GM19025 (cell line): ENCODE results near the gene RIBC1.
"Not testable (repeated sequence)": the region's sequence is repeated elsewhere in the genome, so short reads cannot be mapped to it uniquely, and the experiment has no call there.

ENCODE experiments used
- ATAC-seq: cut with Tn5 transposase; IDR thresholded peaks from one replicate; pipeline ENCODE4 v1.9.1; 2021; ENCODE audit warnings: mild to moderate bottlenecking, low read depth, moderate library complexity; ENCODE audit not compliant: unreplicated experiment

The RIBC1 gene

DNA sequence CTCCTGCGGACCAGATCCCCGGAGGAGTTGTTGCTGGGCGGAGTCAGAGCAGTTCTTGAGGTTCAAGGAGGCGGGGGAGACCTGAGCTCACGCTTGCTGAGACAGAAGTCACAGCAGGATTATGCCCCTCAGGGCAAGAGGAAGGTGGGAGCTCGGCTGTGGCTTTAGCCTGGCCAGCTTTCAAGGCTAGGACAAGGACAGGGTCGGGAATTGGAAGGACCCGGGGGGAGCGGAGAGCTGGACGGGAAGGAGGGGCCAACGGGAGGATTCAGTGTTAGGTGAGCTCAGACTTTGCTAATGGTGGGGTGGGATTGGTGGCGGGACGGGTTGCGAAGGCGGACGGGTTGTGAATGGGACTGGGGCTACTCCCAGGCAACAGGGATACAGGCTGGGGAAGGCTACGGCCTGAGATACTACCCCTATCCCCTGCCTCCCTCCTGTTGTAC lies at the start of gene RIBC1:
Gene RIBC1 (plus strand): TSS at position 13 of the 446 bp plus-strand sequence. CDS start 3,404 bp downstream, outside the sequence.
- no peak for ATAC-seq

DNA sequence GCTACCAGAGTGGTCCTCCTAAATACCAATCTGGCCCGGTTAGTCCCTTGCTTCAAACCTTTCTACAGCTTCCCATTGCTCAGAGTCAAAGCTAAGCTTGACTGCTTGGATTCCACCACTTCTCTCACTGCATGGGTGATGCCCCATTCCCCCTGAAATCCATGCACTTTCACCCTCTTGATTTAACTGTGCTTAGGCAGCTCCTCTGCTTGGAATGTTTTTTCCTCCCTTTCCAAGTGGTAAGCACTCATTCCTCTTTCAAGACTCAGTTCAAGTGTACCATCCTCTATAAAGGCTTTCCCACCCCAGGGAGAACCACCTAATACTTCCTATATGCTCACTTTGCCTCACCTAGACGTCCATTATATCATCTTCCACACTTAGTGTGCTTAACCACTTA lies 49.4 kb upstream of the RIBC1 start:
- no peak for ATAC-seq

DNA sequence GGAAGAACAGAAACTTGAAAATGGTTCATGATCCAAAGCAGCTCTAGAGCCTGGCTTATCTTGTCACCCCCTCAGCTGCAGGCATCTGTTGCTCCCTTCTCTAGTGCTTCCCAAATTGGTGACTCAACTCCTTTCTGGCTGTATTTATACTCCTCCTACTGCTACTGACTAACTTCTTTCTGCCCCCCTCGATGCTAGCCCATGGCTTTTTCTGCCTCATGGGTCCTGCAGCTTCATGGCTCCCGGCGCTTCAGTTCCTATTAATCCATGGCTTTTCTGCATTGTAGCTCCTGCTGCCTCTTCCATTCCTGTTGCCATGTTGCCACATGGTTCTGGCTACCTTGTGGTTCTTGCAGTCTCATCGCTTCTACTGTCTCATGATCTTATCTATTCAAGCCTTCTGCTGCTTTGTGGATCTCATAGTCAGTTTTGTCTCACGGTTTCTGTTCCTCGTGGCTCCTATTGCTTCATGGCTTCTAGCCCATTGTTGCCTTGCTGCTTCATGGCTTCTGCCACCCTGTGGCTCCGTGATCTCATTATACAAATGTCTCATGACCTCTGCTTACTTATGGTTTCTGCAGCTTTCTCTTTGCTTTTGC lies 48.4 kb upstream of the RIBC1 start:
- ATAC-seq = no peak

DNA sequence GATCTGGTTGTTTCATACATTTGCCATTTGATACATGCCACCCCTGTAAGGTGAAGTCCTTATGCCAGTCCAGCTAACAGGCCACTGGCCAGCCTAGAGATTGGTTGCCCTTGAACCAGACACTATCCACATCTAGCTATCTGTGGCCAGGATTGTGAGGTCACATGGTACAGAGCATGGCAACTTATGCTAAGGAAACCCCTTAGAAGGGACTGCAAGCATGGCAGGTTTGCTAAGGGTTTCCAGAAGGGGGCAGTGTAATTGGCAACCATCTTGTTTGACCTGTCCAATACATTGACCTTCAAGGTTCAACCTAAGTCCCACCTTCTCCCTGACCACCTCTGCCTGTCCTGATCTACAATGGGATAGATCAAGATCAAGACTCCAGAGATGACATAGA lies 47.8 kb upstream of the RIBC1 start:
- no peak for ATAC-seq

- ATAC-seq = no peak
Measured at GRCh38 chrX:53376888-53377287, 45.8 kb upstream of the RIBC1 start.

DNA sequence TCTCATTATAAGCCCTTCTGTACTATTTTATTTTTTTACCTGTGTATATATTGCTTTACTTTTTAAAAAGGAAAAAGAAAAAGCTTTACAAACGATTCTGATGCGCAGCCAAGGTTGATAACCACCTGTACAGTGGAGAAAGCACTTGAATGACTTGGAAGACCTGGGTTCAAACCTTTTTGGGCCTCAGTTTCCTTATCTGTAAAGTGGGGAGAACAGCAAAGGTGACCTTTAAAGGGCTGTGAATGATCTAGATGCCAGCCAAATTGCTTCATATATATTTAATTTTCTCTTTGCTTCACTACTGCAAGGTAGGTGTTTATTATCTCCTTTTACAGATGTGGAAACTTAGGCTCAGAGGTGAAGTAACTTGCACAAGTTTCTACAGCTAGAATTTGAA lies 45.2 kb upstream of the RIBC1 start:
- no peak for ATAC-seq

GRCh38 chrX:53379008-53379710 lies 43.5 kb upstream of the RIBC1 start:
- ATAC-seq = no peak

- no peak for ATAC-seq
Measured at GRCh38 chrX:53379747-53380146, 42.9 kb upstream of the RIBC1 start.

GRCh38 chrX:53383376-53384076 lies 39.1 kb upstream of the RIBC1 start:
- ATAC-seq = no peak

DNA sequence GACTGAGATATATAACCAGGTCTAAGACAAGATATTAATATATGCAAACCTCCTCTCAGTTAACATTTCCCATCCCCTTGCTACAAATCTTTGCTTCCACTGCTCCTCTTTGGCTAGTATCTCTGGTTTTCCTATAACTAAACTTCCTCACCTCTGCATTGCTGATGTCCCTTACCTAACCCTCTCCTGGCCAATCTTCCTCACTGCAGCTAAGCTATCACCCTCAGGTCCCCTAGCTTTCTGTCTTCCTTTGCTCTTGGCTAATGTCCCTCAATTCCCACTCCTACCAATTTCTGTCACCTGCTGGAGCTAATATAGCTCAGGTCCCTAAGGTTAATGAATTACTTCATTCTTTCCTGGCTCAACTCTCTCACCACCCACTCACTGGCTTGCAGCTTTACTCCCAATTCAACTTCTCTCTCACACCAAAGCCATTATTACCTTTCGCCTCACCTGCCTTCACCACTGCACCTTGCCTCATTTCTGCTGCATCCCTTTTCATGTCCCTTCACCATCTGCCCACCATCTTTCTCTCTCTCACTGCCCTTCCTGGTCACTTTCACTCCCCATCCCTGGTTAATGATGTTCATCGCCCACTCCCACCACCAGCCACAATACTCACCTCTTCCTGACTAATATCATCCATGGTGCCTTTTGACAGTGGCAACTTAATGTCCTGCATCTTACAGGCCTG lies 26.9 kb upstream of the RIBC1 start:
- no peak for ATAC-seq

GRCh38 chrX:53398216-53398615 lies 24.5 kb upstream of the RIBC1 start:
- no peak for ATAC-seq

DNA sequence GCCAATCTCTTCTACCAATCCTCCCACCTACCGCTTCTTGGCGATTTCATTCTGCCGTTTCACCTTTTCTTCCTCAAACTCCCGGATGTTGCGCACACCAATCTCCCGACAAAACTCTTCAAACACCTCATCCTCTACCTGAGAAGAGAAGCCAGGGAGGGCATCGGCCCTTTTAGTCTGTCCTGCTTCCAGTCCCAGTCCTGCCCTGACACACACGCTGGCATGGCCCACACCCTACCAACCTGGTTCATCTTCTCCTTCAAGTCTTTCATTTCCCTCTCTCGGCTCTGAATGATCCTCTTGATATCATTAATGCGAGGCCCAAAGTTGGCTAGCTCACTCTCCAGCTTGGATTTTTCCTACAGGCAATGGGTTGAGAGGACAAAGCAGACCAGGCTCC lies 19.1 kb upstream of the RIBC1 start:
- no peak for ATAC-seq

DNA sequence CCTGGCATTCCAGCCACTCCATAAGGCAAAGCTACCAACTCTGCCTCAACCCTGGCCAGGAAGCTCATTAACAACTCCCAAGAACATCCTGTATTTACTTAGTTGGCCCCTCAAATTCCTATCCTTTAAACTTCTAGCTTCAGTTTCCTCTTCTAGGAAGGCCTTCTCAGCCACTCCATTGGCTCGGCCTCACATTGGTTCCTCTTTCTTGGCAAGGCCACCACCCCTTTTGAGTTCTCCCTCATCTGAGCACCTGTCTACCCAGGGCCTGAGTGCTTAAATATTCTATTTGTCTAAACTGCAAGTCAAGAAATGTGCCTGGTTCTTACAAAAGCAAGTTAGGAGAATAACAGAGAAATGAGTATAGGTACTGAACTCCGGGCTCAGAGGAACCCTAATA lies 10.2 kb upstream of the RIBC1 start:
- ATAC-seq = no peak

DNA sequence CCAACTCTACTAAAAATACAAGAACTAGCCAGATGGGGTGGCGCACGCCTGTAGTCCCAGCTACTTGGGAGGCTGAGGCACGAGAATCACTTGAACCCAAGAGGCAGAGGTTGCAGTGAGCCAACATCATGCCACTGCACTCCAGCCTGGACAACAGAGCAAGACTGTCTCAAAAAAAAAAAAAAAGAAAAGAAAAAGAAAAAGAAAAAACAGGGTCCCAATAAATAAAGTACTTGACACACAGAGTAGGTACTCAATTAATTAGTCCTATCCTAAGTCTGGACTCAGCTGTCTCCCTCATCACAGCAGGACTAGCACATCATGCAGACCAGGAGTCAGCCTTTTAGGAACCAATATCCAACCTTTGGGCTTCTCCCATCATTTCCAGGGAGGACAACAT lies 2.3 kb upstream of the RIBC1 start:
- ATAC-seq = not testable (repeated sequence)

DNA sequence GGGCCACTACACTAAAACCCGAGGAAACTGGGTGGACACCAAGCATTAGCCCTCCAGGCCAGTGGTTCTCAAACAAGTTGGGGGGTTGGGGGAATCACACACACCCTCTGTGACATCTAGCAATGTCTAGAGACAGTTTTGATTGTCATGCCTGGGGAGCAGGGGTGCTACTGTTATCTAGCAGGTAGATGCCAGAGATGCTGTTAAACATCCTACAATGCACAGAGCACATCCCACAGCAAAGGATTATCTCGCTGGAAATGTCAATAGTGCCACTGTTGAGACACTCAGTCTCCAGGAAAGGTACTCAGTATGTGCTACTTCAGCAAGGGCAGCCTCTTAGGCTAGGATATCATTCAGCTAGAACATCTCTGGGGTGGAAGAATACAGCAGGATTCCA lies 1.5 kb upstream of the RIBC1 start:
- ATAC-seq = no peak

DNA sequence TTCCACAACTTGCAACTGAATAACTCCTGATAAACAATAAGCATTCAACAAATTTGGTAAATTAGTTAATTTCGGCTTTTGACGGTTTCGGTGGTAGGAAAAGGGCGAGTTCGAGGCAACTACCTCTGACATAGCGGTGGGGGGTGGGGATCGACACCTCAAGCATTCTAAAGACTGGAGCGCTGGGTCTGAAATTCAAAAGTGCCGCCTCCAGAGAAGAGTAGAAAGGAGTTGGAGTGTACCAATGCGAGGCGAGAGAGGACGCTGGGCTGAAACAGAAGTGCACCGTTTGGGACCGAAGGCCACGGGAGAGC lies 944 bp upstream of the RIBC1 start:
- ATAC-seq = peak; percentile 4

- peak; percentile 90 for ATAC-seq
Measured at GRCh38 chrX:53422086-53422860, 400 bp upstream of the RIBC1 start, which contains the start of gene SMC1A. Gene SMC1A (minus strand): TSS chrX:53422654. CDS start chrX:53422600, 54 bp downstream.

- no peak for ATAC-seq
Measured at GRCh38 chrX:53429755-53430154, 7.1 kb downstream of the RIBC1 start.

GRCh38 chrX:53430231-53430630 lies 7.6 kb downstream of the RIBC1 start:
- ATAC-seq = no peak
